ENCODE measurements around the gene SRSF7.

DNA sequence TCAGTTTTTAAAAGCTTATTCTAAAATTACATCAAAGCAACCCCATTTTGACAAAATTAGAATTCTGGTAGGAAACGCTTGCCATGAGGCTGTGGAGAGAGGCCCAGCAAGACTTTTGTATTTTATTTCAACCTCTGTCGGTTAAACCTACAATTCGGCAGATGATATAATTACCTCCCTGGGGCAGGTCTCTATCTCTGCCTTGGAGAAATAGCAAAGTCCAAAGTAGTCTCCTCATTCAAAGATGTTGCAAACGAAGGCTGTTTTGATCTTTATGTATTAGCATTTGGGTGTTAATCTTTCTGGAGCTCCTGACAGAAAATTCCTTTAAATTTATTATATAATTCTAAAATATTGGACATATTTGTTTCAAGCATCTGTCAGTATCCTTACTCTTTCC lies 49.6 kb downstream of the SRSF7 start:
- no peak for TF ChIP-seq ZNF589 (CRISPR knock-in tag; IDR thresholded peaks at IDR 0.05; ENCODE audit: low read depth)
- TF ChIP-seq, protein P1, sequence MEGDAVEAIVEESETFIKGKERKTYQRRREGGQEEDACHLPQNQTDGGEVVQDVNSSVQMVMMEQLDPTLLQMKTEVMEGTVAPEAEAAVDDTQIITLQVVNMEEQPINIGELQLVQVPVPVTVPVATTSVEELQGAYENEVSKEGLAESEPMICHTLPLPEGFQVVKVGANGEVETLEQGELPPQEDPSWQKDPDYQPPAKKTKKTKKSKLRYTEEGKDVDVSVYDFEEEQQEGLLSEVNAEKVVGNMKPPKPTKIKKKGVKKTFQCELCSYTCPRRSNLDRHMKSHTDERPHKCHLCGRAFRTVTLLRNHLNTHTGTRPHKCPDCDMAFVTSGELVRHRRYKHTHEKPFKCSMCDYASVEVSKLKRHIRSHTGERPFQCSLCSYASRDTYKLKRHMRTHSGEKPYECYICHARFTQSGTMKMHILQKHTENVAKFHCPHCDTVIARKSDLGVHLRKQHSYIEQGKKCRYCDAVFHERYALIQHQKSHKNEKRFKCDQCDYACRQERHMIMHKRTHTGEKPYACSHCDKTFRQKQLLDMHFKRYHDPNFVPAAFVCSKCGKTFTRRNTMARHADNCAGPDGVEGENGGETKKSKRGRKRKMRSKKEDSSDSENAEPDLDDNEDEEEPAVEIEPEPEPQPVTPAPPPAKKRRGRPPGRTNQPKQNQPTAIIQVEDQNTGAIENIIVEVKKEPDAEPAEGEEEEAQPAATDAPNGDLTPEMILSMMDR (IDR thresholded peaks at IDR 0.05 in 2 of 3, conservative IDR thresholded peaks at IDR 0.05 in 1 of 3; ENCODE audit: insufficient read depth in 2 of 3, low read depth in 1 of 3, low read length in 3 of 3) = no peak

Measured in K562 (cell line).